Measurements from ENCODE around the gene RPL15. TPM values are rescaled to one million over a fixed set of nuclear protein-coding genes. Genes with fewer than 3 reads are reported as not detected.

The RPL15 gene
- total and polyA plus RNA-seq, 2 experiments from 2014 or later = 1,318 to 3,305 TPM

DNA sequence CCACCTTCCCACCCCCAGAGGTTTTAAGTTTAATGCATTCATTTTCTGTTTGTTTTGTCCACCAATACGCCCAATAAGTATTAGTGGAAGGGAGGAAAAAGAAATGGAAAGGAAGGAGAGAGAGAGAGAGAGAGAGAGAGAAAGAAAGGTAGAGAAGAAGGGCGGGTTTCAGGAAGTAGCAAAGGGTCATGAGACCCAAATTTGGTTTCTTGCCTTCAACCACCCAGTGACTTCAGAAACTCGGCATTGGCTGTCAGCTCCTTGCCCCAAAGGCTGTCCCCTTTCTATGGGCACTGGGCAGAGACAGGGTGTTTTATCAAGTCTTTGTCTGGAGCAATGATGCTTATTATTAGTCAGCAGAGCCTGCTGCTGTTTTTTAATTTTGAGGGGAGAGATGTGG, 14.7 kb downstream of the RPL15 start:
- H3K27me3 ChIP-seq = no peaks in the 10 kb centered on the region
- H4K20me1 ChIP-seq (ENCODE audit: insufficient read depth, poor library complexity, severe bottlenecking) = no peaks in the 10 kb centered on the region
- no peak for DNase-seq (ENCODE audit: low spot score)
- no peaks in the 10 kb centered on the region for H3K9me2 ChIP-seq (replicated peaks; ENCODE audit: insufficient read depth)
- no peaks in the 10 kb centered on the region for H3K4me1 ChIP-seq (ENCODE audit: insufficient read depth)
- no peak overlapping the region for H3K27ac ChIP-seq
- 89% methylated on average over 3 of the region's 3 CpGs for WGBS (ENCODE audit: low lambda C conversion rate, missing lambda C conversion rate)
- H3K9me3 ChIP-seq (ENCODE audit: low read depth) = no peaks in the 10 kb centered on the region
- H3K36me3 ChIP-seq (replicated peaks; ENCODE audit: insufficient read depth, low read depth) = no peaks in the 10 kb centered on the region
- H3K4me3 ChIP-seq = no peak overlapping the region
- TF ChIP-seq, protein P1, sequence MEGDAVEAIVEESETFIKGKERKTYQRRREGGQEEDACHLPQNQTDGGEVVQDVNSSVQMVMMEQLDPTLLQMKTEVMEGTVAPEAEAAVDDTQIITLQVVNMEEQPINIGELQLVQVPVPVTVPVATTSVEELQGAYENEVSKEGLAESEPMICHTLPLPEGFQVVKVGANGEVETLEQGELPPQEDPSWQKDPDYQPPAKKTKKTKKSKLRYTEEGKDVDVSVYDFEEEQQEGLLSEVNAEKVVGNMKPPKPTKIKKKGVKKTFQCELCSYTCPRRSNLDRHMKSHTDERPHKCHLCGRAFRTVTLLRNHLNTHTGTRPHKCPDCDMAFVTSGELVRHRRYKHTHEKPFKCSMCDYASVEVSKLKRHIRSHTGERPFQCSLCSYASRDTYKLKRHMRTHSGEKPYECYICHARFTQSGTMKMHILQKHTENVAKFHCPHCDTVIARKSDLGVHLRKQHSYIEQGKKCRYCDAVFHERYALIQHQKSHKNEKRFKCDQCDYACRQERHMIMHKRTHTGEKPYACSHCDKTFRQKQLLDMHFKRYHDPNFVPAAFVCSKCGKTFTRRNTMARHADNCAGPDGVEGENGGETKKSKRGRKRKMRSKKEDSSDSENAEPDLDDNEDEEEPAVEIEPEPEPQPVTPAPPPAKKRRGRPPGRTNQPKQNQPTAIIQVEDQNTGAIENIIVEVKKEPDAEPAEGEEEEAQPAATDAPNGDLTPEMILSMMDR (IDR thresholded peaks at IDR 0.05; ENCODE audit: poor library complexity) = no peak
- TF ChIP-seq EZH2phosphoT487 (IDR thresholded peaks at IDR 0.05; ENCODE audit: low read depth, severe bottlenecking, unreplicated experiment) (no peak), EZH2 (IDR thresholded peaks at IDR 0.05; ENCODE audit: borderline replicate concordance) (no peak)
- H2AFZ ChIP-seq = no peak overlapping the region
- H3K4me2 ChIP-seq = no peak overlapping the region
- H3K79me2 ChIP-seq = no peaks in the 10 kb centered on the region

DNA sequence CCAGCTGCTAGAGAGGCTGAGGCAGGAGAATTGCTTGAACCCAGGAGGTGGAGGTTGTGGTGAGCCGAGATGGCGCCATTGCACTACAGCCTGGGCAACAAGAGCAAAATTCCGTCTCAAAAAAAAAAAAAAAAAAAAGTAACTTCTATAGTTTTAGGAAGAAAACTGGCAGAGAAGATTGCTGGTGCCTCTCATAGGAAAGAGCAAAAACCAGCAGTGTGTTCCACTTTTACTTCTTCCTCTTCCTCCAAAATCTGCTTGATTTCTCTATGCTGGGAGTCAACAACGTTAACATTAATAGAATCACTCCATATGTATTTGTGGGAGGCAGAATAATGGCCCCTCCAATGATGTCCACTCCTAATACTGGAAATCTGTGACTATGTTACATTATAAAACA, 15.6 kb downstream of the RPL15 start:
- Histone ChIP-seq H3K27me3 (no peaks in the 10 kb centered on the region), H2AFZ (no peak overlapping the region), H3K27ac (no peak overlapping the region), H3K36me3 (replicated peaks; ENCODE audit: insufficient read depth, low read depth) (no peaks in the 10 kb centered on the region), H3K4me3 (no peak overlapping the region), H4K20me1 (ENCODE audit: insufficient read depth, poor library complexity, severe bottlenecking) (no peaks in the 10 kb centered on the region), H3K79me2 (no peaks in the 10 kb centered on the region), H3K4me1 (ENCODE audit: insufficient read depth) (no peaks in the 10 kb centered on the region), H3K9me3 (ENCODE audit: low read depth) (no peaks in the 10 kb centered on the region), H3K9me2 (replicated peaks; ENCODE audit: insufficient read depth) (no peaks in the 10 kb centered on the region), H3K4me2 (no peak overlapping the region)
- no peak for DNase-seq (ENCODE audit: low spot score)
- TF ChIP-seq EZH2 (IDR thresholded peaks at IDR 0.05; ENCODE audit: borderline replicate concordance) = no peak
- no peak for TF ChIP-seq EZH2phosphoT487 (IDR thresholded peaks at IDR 0.05; ENCODE audit: low read depth, severe bottlenecking, unreplicated experiment)
- TF ChIP-seq, protein P1 (IDR thresholded peaks at IDR 0.05; ENCODE audit: poor library complexity) = no peak
- 98% methylated on average over 4 of the region's 4 CpGs for WGBS (ENCODE audit: low lambda C conversion rate, missing lambda C conversion rate)

DNA sequence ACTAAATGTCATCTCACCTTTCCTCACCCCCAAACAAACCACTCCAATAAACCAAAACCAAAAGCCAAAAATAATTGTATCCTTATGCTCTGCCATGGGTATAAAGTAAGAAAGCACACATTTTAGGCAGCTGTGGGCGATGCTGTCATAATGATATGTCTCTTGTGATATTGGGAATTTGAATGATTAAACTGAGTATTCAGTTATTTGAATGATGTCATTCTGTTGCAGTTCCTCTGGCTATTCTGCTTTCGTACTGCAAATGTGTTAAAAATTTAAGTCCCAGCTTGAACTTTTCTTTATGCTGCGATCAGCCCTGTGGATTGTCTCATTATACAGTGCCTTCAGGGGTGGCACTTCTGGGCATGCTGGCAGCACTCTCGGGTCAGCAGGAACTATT, 17.3 kb downstream of the RPL15 start:
- no peaks in the 10 kb centered on the region for H3K9me3 ChIP-seq (ENCODE audit: low read depth)
- no peaks in the 10 kb centered on the region for H3K9me2 ChIP-seq (replicated peaks; ENCODE audit: insufficient read depth)
- H3K27me3 ChIP-seq = no peaks in the 10 kb centered on the region
- no peak overlapping the region for H3K4me2 ChIP-seq
- no peaks in the 10 kb centered on the region for H4K20me1 ChIP-seq (ENCODE audit: insufficient read depth, poor library complexity, severe bottlenecking)
- H3K4me1 ChIP-seq (ENCODE audit: insufficient read depth) = no peaks in the 10 kb centered on the region
- 61% methylated on average over 4 of the region's 4 CpGs for WGBS (ENCODE audit: low lambda C conversion rate, missing lambda C conversion rate)
- H3K27ac ChIP-seq = no peak overlapping the region
- TF ChIP-seq EZH2phosphoT487 (IDR thresholded peaks at IDR 0.05; ENCODE audit: low read depth, severe bottlenecking, unreplicated experiment) (no peak), EZH2 (IDR thresholded peaks at IDR 0.05; ENCODE audit: borderline replicate concordance) (no peak)
- TF ChIP-seq, protein P1 (IDR thresholded peaks at IDR 0.05; ENCODE audit: poor library complexity) = no peak
- no peaks in the 10 kb centered on the region for H3K36me3 ChIP-seq (replicated peaks; ENCODE audit: insufficient read depth, low read depth)
- H2AFZ ChIP-seq = no peak overlapping the region
- H3K79me2 ChIP-seq = no peaks in the 10 kb centered on the region
- H3K4me3 ChIP-seq = no peak overlapping the region
- no peak for DNase-seq (ENCODE audit: low spot score)

DNA sequence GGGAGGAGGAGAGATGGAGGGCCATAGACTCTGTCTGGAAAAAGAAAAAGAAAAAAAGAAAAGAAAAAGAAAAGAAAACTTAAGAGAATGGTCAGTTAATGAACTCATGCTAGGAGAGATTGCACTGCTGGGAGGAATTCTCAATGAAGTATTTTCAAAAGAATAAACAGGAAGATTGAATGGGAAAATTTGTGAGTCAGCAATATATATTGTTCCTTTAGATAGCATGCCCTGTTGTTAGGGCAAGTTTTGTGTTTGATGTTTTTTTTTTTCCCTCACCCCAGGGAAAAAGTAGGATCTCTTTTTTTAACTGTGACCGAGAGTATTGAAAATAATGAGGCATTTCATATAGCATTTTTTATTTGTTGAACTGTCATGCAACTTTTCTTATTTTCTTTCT, 20.4 kb downstream of the RPL15 start:
- Histone ChIP-seq H3K9me3 (ENCODE audit: low read depth) (no peaks in the 10 kb centered on the region), H3K4me2 (no peak overlapping the region), H4K20me1 (ENCODE audit: insufficient read depth, poor library complexity, severe bottlenecking) (no peaks in the 10 kb centered on the region), H3K9me2 (replicated peaks; ENCODE audit: insufficient read depth) (no peaks in the 10 kb centered on the region), H3K27me3 (no peaks in the 10 kb centered on the region), H3K4me1 (ENCODE audit: insufficient read depth) (no peaks in the 10 kb centered on the region), H3K79me2 (no peaks in the 10 kb centered on the region), H3K4me3 (no peak overlapping the region), H3K36me3 (replicated peaks; ENCODE audit: insufficient read depth, low read depth) (no peaks in the 10 kb centered on the region), H3K27ac (no peak overlapping the region), H2AFZ (no peak overlapping the region)
- 86% methylated on average over 1 of the region's 1 CpG for WGBS (ENCODE audit: low lambda C conversion rate, missing lambda C conversion rate)
- TF ChIP-seq, protein P1 (IDR thresholded peaks at IDR 0.05; ENCODE audit: poor library complexity) = no peak
- TF ChIP-seq EZH2 (IDR thresholded peaks at IDR 0.05; ENCODE audit: borderline replicate concordance) = no peak
- no peak for TF ChIP-seq EZH2phosphoT487 (IDR thresholded peaks at IDR 0.05; ENCODE audit: low read depth, severe bottlenecking, unreplicated experiment)
- no peak for DNase-seq (ENCODE audit: low spot score)
